H9 (cell line): Measurements from ENCODE around the gene MAP7. TPM values are rescaled to one million over a fixed set of nuclear protein-coding genes. Genes with fewer than 3 reads are reported as not detected.

Experiments used
- DNase-seq: peaks from one replicate; pipeline ENCODE4 v3.0.0-alpha.2; 2017
- H2AFZ ChIP-seq: one replicate; pipeline ENCODE4 v1.6.1; 2013; ENCODE audit warnings: mild to moderate bottlenecking, low read length, control low read depth, moderate library complexity
- H2AK5ac ChIP-seq: 2 replicates; pipeline ENCODE4 v1.6.1; 2013; ENCODE audit warnings: low read length, control low read depth, mixed read lengths; ENCODE audit not compliant: insufficient read length
- H2BK120ac ChIP-seq: one replicate; pipeline ENCODE4 v1.6.1; 2013; ENCODE audit warnings: low read depth, mild to moderate bottlenecking, low read length, control low read depth, inconsistent platforms; ENCODE audit not compliant: poor library complexity, severe bottlenecking
- H2BK12ac ChIP-seq: 2 replicates; pipeline ENCODE4 v1.6.1; 2013; ENCODE audit warnings: low read length, control low read depth, mixed read lengths, low read depth; ENCODE audit not compliant: insufficient read length
- H2BK15ac ChIP-seq: 2 replicates; pipeline ENCODE4 v1.6.1; 2013; ENCODE audit warnings: low read depth, low read length, control low read depth
- H2BK20ac ChIP-seq: one replicate; pipeline ENCODE4 v1.6.1; 2013; ENCODE audit warnings: low read depth, mild to moderate bottlenecking, low read length, control low read depth, inconsistent platforms; ENCODE audit not compliant: poor library complexity, severe bottlenecking
- H2BK5ac ChIP-seq: 2 replicates; pipeline ENCODE4 v1.6.1; 2013; ENCODE audit warnings: low read length, control low read depth, mixed read lengths; ENCODE audit not compliant: insufficient read length
- H3K14ac ChIP-seq: 2 replicates; pipeline ENCODE4 v1.6.1; 2013; ENCODE audit warnings: low read length, control low read depth; ENCODE audit not compliant: insufficient read depth
- H3K18ac ChIP-seq: 2 replicates; pipeline ENCODE4 v1.6.1; 2013; ENCODE audit warnings: low read depth, mild to moderate bottlenecking, mixed read lengths, low read length, control low read depth; ENCODE audit not compliant: insufficient read length
- H3K23ac ChIP-seq: 2 replicates; pipeline ENCODE4 v1.6.1; 2013; ENCODE audit warnings: low read length, control low read depth, mixed read lengths, low read depth; ENCODE audit not compliant: insufficient read length
- H3K23me2 ChIP-seq: 2 replicates; pipeline ENCODE4 v1.6.1; 2013; ENCODE audit warnings: low read depth, mild to moderate bottlenecking, mixed read lengths, low read length, control low read depth; ENCODE audit not compliant: insufficient read length, poor library complexity, severe bottlenecking
- H3K27ac ChIP-seq: 2 replicates; pipeline ENCODE4 v1.5.1; 2013; ENCODE audit warnings: low read length, control low read depth, mixed read lengths, low read depth; ENCODE audit not compliant: insufficient read length
- H3K27me3 ChIP-seq: 2 replicates; pipeline ENCODE4 v1.6.1; 2013; ENCODE audit warnings: low read length, control low read depth, inconsistent platforms; ENCODE audit not compliant: insufficient read depth
- H3K4ac ChIP-seq: 2 replicates; pipeline ENCODE4 v1.6.1; 2013; ENCODE audit warnings: low read depth, mild to moderate bottlenecking, control low read depth, inconsistent platforms, low read length, moderate library complexity
- H3K4me1 ChIP-seq: 2 replicates; pipeline ENCODE4 v1.6.1; 2013; ENCODE audit warnings: low read length, control low read depth, inconsistent platforms; ENCODE audit not compliant: insufficient read depth
- H3K4me2 ChIP-seq: 2 replicates; pipeline ENCODE4 v1.6.1; 2013; ENCODE audit warnings: low read length, control low read depth, mixed read lengths; ENCODE audit not compliant: insufficient read length, insufficient read depth
- H3K56ac ChIP-seq: 2 replicates; pipeline ENCODE4 v1.6.1; 2013; ENCODE audit warnings: low read depth, mild to moderate bottlenecking, mixed read lengths, low read length, control low read depth; ENCODE audit not compliant: insufficient read length
- H3K79me1 ChIP-seq: 2 replicates; pipeline ENCODE4 v1.6.1; 2013; ENCODE audit warnings: low read depth, mild to moderate bottlenecking, moderate library complexity, low read length, control low read depth, inconsistent platforms; ENCODE audit not compliant: insufficient read depth, poor library complexity, severe bottlenecking
- H3K79me2 ChIP-seq: 2 replicates; pipeline ENCODE4 v1.6.1; 2013; ENCODE audit warnings: low read length, control low read depth, inconsistent platforms; ENCODE audit not compliant: insufficient read depth
- H3K9ac ChIP-seq: 2 replicates; pipeline ENCODE4 v1.6.1; 2013; ENCODE audit warnings: low read length, control low read depth, mixed read lengths; ENCODE audit not compliant: insufficient read length; ENCODE audit errors: extremely low read depth
- H3K9me3 ChIP-seq: one replicate; pipeline ENCODE4 v1.6.1; 2013; ENCODE audit warnings: low read depth, low read length, inconsistent platforms; ENCODE audit not compliant: control insufficient read depth
- H3T11ph ChIP-seq: one replicate; pipeline ENCODE4 v1.6.1; 2013; ENCODE audit warnings: mild to moderate bottlenecking, low read length, control low read depth, inconsistent platforms
- H4K20me1 ChIP-seq: one replicate; pipeline ENCODE4 v1.6.1; 2013; ENCODE audit not compliant: control insufficient read depth, insufficient read length, insufficient read depth
- H4K5ac ChIP-seq: 2 replicates; pipeline ENCODE4 v1.6.1; 2013; ENCODE audit warnings: low read depth, mild to moderate bottlenecking, mixed read lengths, low read length, control low read depth; ENCODE audit not compliant: insufficient read length
- H4K8ac ChIP-seq: replicated peaks from 2 replicates; pipeline ENCODE4 v1.6.1; 2013; ENCODE audit warnings: low read length, control low read depth, mixed read lengths, low read depth; ENCODE audit not compliant: insufficient read length
- H4K91ac ChIP-seq: 2 replicates; pipeline ENCODE4 v1.6.1; 2013; ENCODE audit warnings: low read depth, mild to moderate bottlenecking, moderate library complexity, mixed read lengths, low read length, control low read depth; ENCODE audit not compliant: insufficient read length
- H3K27ac Mint-ChIP-seq, 3 experiments: 2 replicates in 2 of 3; 3 replicates in 1 of 3; pipeline ENCODE4 v1.8.0; 2020 to 2021; ENCODE audit warnings: mixed read lengths in 3 of 3, mild to moderate bottlenecking in 1 of 3, moderate library complexity in 1 of 3
- H3K27me3 Mint-ChIP-seq: 2 replicates; pipeline ENCODE4 v1.8.0; 2021; ENCODE audit warnings: low read depth, mild to moderate bottlenecking, moderate library complexity, mixed read lengths
- H3K36me3 Mint-ChIP-seq, 3 experiments: 2 replicates in 2 of 3; 3 replicates in 1 of 3; pipeline ENCODE4 v1.8.0; 2020 to 2021; ENCODE audit warnings: low read depth in 3 of 3, mixed read lengths in 3 of 3; ENCODE audit not compliant: insufficient read depth in 1 of 3
- H3K4me1 Mint-ChIP-seq, 2 experiments: 2 replicates each; pipeline ENCODE4 v1.8.0; 2020; ENCODE audit warnings: mixed read lengths in 2 of 2
- H3K4me3 Mint-ChIP-seq, 2 experiments: 2 replicates in 1 of 2; 3 replicates in 1 of 2; pipeline ENCODE4 v1.8.0; 2020 to 2021; ENCODE audit warnings: mild to moderate bottlenecking in 2 of 2, mixed read lengths in 2 of 2, moderate library complexity in 1 of 2
- H3K9me3 Mint-ChIP-seq, 2 experiments: 2 replicates in 1 of 2; 3 replicates in 1 of 2; pipeline ENCODE4 v1.8.0; 2020; ENCODE audit warnings: mild to moderate bottlenecking in 2 of 2, mixed read lengths in 2 of 2, moderate library complexity in 1 of 2
- WGBS: extraction: QIAGEN DNeasy Blood & Tissue Kit; methylation state at CpG from one replicate; pipeline ENCODE4 v1.1.7; 2013; ENCODE audit warnings: missing lambda C conversion rate, low lambda C conversion rate, mixed read lengths; ENCODE audit not compliant: insufficient read length; ENCODE audit errors: extremely low coverage; 5-methylcytosine and 5-hydroxymethylcytosine counted together
- total RNA-seq: library from RNA; stranded (reverse); gene quantifications from 2 replicates; pipeline ENCODE4 v1.2.1, GENCODE V29; 2021
- TF ChIP-seq, protein P1 (sequence below): fragments of 200-600 bp; sonication (generic); conservative IDR thresholded peaks from 3 replicates; pipeline ENCODE4 v1.8.0; 2021; ENCODE audit warnings: antibody characterized with exemption, mild to moderate bottlenecking

MAP7 gene
- total RNA-seq, 1 experiment from 2014 or later, result 51.1 TPM

DNA sequence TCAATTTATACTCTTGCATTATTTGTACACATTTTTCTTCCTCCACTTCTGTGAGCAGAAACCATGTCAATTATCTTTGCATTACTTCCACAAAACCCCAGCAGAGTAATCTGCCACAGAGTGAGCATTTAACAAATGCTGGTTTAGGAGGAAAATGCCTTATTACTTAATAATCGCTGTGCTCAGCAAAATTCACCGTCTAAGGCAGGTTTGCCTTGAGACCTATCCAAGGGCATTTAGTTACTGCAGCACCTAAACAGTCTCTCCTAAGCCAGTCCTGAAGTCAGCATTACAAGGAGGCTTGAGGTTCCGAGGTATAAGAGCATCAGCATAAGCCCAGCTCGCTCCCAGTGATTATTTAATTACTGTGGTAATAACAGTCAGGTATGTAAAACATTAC, 28.3 kb downstream of the MAP7 start:
- H4K91ac ChIP-seq, result no peak overlapping the region
- Mint-ChIP-seq H3K4me1 (peaks cover 37 to 54% of the 10 kb centered on the region in 2 experiments), H3K9me3 (no peaks in the 10 kb centered on the region), H3K4me3 (no peak overlapping the region), H3K27me3 (no peaks in the 10 kb centered on the region), H3K36me3 (peaks cover 0 to 4% (median 2%) of the 10 kb centered on the region in 3 experiments; a peak in 2 of 7 replicates), H3K27ac (no peak overlapping the region)
- TF ChIP-seq, protein P1, sequence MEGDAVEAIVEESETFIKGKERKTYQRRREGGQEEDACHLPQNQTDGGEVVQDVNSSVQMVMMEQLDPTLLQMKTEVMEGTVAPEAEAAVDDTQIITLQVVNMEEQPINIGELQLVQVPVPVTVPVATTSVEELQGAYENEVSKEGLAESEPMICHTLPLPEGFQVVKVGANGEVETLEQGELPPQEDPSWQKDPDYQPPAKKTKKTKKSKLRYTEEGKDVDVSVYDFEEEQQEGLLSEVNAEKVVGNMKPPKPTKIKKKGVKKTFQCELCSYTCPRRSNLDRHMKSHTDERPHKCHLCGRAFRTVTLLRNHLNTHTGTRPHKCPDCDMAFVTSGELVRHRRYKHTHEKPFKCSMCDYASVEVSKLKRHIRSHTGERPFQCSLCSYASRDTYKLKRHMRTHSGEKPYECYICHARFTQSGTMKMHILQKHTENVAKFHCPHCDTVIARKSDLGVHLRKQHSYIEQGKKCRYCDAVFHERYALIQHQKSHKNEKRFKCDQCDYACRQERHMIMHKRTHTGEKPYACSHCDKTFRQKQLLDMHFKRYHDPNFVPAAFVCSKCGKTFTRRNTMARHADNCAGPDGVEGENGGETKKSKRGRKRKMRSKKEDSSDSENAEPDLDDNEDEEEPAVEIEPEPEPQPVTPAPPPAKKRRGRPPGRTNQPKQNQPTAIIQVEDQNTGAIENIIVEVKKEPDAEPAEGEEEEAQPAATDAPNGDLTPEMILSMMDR, result no peak
- H2BK15ac ChIP-seq, result no peak overlapping the region
- H3K4me2 ChIP-seq, result no peak overlapping the region
- peaks cover 1% of the 10 kb centered on the region; the same call in 1 of the 2 replicates for H3K79me2 ChIP-seq
- no peak overlapping the region for H3K14ac ChIP-seq
- H4K8ac ChIP-seq, result no peak overlapping the region
- no peak overlapping the region for H3K9ac ChIP-seq
- H2BK20ac ChIP-seq, result no peak overlapping the region
- H3K18ac ChIP-seq, result no peak overlapping the region
- H2BK12ac ChIP-seq, result no peak overlapping the region
- H4K5ac ChIP-seq, result no peak overlapping the region
- peaks cover 6% of the 10 kb centered on the region for H3K79me1 ChIP-seq
- no peak overlapping the region for H3K27ac ChIP-seq
- no peak overlapping the region for H3K56ac ChIP-seq
- H2BK120ac ChIP-seq, result no peak overlapping the region
- H3K4me1 ChIP-seq, result peaks cover 22% of the 10 kb centered on the region
- H2AK5ac ChIP-seq, result no peak overlapping the region
- H2AFZ ChIP-seq, result no peak overlapping the region
- no peaks in the 10 kb centered on the region for H3K27me3 ChIP-seq
- H3K23me2 ChIP-seq, result no peaks in the 10 kb centered on the region
- H3K23ac ChIP-seq, result no peak overlapping the region
- no CpG with 5 or more reads among the region's 4 CpGs for WGBS
- no peak overlapping the region for H3K4ac ChIP-seq
- H4K20me1 ChIP-seq, result no peaks in the 10 kb centered on the region
- H2BK5ac ChIP-seq, result no peak overlapping the region
- no peak for DNase-seq
- H3T11ph ChIP-seq, result no peak overlapping the region
- H3K9me3 ChIP-seq, result no peaks in the 10 kb centered on the region
